ENCODE data around the gene CXXC4.

GRCh38 chr4:104486716-104487504 is 7.8 kb downstream of the CXXC4 start:
- no peak for TF ChIP-seq CTCF (IDR thresholded peaks at IDR 0.05; ENCODE audit: low read depth, low read length, poor library complexity, severe bottlenecking)
- no peak for TF ChIP-seq EZH2phosphoT487 (IDR thresholded peaks at IDR 0.05; ENCODE audit: borderline replicate concordance, low read length)

Measured in DOHH2 (cell line).